ENCODE data around the gene ACYP2. TPM values are rescaled to one million over a fixed set of nuclear protein-coding genes. Genes with fewer than 3 reads are reported as not detected.

The ACYP2 gene
- total RNA-seq, 3 donors from 2014 or later: 19.3 to 39.2 (median 27.8) TPM

DNA sequence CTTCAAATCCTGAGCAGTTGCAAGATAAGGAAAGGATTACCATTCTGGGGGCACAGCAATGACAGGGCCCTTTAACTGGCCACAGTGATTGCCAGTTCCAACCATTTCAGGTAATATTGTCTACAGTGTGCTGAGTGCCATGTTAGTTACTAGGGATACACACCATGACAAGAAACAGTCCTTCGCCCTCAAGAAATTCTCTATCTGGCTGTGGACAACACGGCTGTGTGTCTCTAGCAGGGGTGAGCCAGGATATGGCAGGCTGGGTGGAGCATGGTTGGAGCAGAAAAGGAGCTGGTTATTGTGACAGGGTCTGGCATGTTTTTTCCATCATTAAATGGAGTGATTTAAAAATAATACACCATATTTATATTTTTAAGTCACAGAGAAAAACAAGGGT, 109.6 kb downstream of the ACYP2 start:
- H3K4me1 ChIP-seq: no peaks in the 10 kb centered on the region
- no peak overlapping the region for H3K4me3 ChIP-seq
- DNase-seq (ENCODE audit: low spot score in 2 of 2): no peak
- no peaks in the 10 kb centered on the region for H3K9me3 ChIP-seq
- no peak overlapping the region for H3K27ac ChIP-seq
- H3K27me3 ChIP-seq: no peaks in the 10 kb centered on the region
- intact Hi-C loops (cut with DNase I; ENCODE audit: low total_unique reads): loop anchor here (5.0 kb wide), 1 partner anchor 1252 kb away; no protein-coding TSS in a partner anchor
- no peaks in the 10 kb centered on the region for H3K36me3 ChIP-seq
- TF ChIP-seq POLR2AphosphoS5 (IDR thresholded peaks at IDR 0.05) (no peak), POLR2A (IDR thresholded peaks at IDR 0.05) (no peak)
- TF ChIP-seq, protein P1, sequence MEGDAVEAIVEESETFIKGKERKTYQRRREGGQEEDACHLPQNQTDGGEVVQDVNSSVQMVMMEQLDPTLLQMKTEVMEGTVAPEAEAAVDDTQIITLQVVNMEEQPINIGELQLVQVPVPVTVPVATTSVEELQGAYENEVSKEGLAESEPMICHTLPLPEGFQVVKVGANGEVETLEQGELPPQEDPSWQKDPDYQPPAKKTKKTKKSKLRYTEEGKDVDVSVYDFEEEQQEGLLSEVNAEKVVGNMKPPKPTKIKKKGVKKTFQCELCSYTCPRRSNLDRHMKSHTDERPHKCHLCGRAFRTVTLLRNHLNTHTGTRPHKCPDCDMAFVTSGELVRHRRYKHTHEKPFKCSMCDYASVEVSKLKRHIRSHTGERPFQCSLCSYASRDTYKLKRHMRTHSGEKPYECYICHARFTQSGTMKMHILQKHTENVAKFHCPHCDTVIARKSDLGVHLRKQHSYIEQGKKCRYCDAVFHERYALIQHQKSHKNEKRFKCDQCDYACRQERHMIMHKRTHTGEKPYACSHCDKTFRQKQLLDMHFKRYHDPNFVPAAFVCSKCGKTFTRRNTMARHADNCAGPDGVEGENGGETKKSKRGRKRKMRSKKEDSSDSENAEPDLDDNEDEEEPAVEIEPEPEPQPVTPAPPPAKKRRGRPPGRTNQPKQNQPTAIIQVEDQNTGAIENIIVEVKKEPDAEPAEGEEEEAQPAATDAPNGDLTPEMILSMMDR (IDR thresholded peaks at IDR 0.05): no peak

GRCh38 chr2:54226260-54226659, 110.8 kb downstream of the ACYP2 start:
- Histone ChIP-seq H3K36me3 (no peaks in the 10 kb centered on the region), H3K4me3 (no peak overlapping the region), H3K27me3 (no peaks in the 10 kb centered on the region), H3K27ac (no peak overlapping the region), H3K4me1 (no peaks in the 10 kb centered on the region), H3K9me3 (no peaks in the 10 kb centered on the region)
- no peak for DNase-seq (ENCODE audit: low spot score in 2 of 2)
- TF ChIP-seq, protein P1 (IDR thresholded peaks at IDR 0.05): no peak
- no peak for TF ChIP-seq POLR2AphosphoS5 (IDR thresholded peaks at IDR 0.05)
- TF ChIP-seq POLR2A (IDR thresholded peaks at IDR 0.05): no peak
- intact Hi-C loops (cut with DNase I; ENCODE audit: low total_unique reads): no loop called here

- Histone ChIP-seq H3K27me3 (no peaks in the 10 kb centered on the region), H3K27ac (no peak overlapping the region), H3K4me1 (no peaks in the 10 kb centered on the region), H3K4me3 (no peak overlapping the region), H3K9me3 (no peaks in the 10 kb centered on the region), H3K36me3 (no peaks in the 10 kb centered on the region)
- no peak for DNase-seq (ENCODE audit: low spot score in 2 of 2)
- TF ChIP-seq, protein P1 (IDR thresholded peaks at IDR 0.05): no peak
- TF ChIP-seq POLR2AphosphoS5 (IDR thresholded peaks at IDR 0.05) (no peak), POLR2A (IDR thresholded peaks at IDR 0.05) (no peak)
- intact Hi-C loops (cut with DNase I; ENCODE audit: low total_unique reads): no loop called here
Observed at GRCh38 chr2:54227798-54228197, 112.4 kb downstream of the ACYP2 start.

DNA sequence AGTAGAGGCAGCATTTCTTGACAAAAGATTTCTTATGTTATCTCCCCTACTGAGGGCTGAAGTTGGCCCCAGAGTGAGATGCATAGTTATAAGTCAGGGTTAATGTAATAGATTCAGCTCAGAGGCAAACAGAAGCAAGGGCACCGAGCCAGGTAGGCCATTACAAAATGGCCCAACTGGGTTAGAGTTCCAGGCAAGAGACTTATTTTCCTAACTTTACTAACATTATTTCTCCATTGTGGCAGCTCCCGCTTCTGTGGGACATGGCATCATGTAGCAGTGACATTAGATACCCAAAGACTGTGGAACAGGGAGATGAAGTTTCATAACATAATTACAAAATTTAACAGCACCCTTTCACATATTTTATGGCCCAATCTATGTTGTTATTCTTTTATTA, 113.5 kb downstream of the ACYP2 start:
- Histone ChIP-seq H3K27me3 (no peaks in the 10 kb centered on the region), H3K27ac (no peak overlapping the region), H3K4me1 (no peaks in the 10 kb centered on the region), H3K9me3 (no peaks in the 10 kb centered on the region), H3K4me3 (no peak overlapping the region), H3K36me3 (no peaks in the 10 kb centered on the region)
- no peak for DNase-seq (ENCODE audit: low spot score in 2 of 2)
- TF ChIP-seq, protein P1 (IDR thresholded peaks at IDR 0.05): no peak
- TF ChIP-seq POLR2AphosphoS5 (IDR thresholded peaks at IDR 0.05) (no peak), POLR2A (IDR thresholded peaks at IDR 0.05) (no peak)
- intact Hi-C loops (cut with DNase I; ENCODE audit: low total_unique reads): no loop called here

GRCh38 chr2:54233832-54234649, 118.6 kb downstream of the ACYP2 start:
- H3K9me3 ChIP-seq: no peaks in the 10 kb centered on the region
- no peak overlapping the region for H3K4me3 ChIP-seq
- DNase-seq (ENCODE audit: low spot score in 2 of 2): no peak
- no peaks in the 10 kb centered on the region for H3K4me1 ChIP-seq
- H3K36me3 ChIP-seq: no peaks in the 10 kb centered on the region
- H3K27me3 ChIP-seq: no peaks in the 10 kb centered on the region
- no peak overlapping the region for H3K27ac ChIP-seq
- intact Hi-C loops (cut with DNase I; ENCODE audit: low total_unique reads): no loop called here
- TF ChIP-seq POLR2AphosphoS5 (IDR thresholded peaks at IDR 0.05): no peak
- no peak for TF ChIP-seq POLR2A (IDR thresholded peaks at IDR 0.05)
- TF ChIP-seq, protein P1 (IDR thresholded peaks at IDR 0.05): no peak
